Middle frontal gyrus (tissue), 1 donor: Measurements from ENCODE around the gene ATG2A.
A peak's percentile ranks its signal among the peaks of the same experiment; 100 is the strongest.

Experiments used
- DNase-seq: peaks from one replicate; pipeline ENCODE4 v3.0.0-alpha.2; 2015; ENCODE audit warnings: low spot score; ENCODE audit errors: extremely low spot score

ATG2A gene

DNA sequence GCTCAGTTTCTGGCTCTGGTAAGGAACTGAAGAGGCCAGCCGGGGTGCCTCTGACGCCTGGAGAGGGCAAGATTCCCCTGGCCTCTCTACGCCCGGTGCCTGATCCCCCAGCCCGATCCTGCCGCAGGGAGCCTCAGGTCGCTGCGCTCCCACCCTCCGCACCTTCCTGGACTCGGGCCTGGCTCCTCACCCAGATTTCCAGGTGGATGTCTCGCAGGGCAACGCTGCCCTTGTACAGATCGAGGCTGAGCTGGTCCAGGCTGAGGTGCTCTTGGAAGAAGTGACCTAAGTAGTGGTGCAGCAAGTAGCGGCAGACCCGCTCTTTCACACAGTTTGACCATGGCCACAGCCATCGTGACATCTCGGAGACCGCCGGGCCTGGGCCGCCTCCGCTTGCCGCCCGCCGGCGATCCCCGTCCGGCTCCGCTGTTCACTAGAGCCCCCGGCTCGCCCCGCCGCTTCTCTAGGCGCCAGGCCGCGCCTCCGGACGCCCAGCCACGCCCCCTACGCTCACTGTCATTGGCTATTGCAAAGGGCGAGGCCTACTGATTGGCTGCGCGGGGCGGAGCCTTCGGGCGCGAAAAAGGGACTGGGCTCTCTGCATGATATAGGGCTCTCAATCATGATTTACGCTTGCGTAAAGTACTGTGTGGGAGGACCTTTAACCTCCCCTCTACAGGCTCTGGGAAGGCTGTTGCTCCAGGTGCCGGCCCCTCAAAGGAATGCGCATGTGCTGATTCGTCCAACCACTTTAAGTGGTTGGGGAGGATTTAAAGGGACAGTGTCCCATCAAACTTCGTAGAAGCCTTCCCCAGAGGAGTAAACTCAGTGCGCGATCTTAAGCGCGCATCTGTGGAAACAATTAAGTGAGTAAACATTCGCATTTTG is at the start of gene ATG2A:
TSS of gene ATG2A (minus strand) at position 435 of the 888 bp plus-strand sequence. CDS start at position 361, 74 bp downstream.
- DNase-seq, result peak; percentile 96

DNA sequence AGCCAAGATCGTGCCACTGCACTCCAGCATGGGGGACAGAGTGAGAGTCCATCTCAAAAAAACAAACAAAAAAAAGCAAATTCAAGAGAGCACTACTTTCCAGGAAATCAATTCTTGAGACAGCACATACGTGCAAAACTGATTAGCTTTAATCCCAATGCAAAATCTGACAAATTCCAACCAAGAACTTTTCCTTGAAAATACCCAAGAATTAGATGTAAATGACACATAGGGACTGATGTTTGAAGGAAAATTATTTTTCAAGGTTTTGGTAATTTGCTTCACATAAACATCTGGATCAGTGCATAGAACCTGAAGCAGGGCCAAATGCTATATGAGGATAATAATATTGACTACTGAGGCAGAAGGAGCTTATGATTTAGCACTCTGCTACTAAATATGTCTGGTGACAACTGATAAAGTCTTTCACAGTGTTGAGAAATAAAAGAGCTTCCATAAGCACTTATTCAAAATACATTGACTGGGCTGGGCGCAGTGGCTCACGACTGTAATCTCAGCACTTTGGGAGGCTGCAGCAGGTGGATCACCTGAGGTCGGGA is 46.1 kb upstream of the ATG2A start:
- DNase-seq, result no peak

- no peak for DNase-seq
These were observed 43.7 kb upstream of the ATG2A start for GRCh38 chr11:64960719-64961118.

DNA sequence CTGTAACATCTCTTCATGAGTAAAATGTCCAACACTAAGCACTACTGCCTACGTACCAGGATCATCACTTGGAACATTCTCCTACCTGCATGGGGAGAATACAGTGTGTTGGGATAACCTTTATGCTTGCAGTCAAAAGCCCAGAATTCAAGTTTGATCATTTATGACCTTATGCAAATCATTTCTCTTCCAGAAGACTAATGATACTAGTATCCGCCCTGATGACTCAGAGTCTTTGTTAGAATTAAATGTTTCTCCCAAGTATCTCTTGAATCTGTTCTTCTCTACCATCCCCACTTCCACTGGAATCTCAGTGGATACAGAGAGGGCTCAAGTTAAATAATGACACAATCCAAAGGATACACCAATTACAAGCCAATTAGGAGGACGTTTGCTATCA is 42.5 kb upstream of the ATG2A start:
- no peak for DNase-seq

DNA sequence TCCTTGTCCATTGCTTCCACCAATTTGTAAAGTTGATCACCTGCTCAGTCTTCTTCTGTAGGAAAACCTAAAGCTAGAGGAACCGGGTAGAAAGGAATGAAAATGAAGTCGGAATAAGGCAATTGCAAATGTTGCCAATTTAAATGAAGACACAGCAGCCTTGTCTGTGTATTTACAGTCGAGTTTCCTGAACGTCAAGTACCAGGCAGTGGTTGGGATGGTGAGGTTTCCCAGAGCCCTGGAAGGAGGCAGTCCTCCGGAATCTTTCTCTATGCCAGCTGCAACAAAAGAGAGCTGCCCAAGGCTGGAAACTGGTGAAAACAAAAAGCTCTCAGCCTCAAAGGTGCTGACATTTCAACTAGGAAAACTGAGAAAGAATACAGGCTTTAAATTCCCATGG is 37.2 kb upstream of the ATG2A start:
- DNase-seq, result no peak

DNA sequence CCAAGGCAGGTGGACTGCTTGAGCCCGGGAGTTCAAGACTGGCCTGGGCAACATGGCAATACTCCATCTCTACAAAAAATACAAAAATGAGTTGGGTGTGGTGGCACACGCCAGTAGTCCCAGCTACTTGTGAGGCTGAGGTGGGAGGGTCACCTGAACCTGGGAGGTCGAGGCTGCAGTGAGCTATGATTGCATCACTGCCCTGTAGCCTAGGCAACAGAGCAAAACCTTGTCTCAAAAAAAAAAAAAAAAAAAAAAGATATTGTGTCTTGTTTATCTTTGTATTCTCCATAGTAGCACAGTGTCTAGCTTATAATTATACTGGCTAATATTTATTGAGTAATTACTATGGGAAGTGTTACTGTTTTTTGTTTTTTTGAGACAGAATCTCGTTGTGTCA is 34.5 kb upstream of the ATG2A start:
- no peak for DNase-seq

DNA sequence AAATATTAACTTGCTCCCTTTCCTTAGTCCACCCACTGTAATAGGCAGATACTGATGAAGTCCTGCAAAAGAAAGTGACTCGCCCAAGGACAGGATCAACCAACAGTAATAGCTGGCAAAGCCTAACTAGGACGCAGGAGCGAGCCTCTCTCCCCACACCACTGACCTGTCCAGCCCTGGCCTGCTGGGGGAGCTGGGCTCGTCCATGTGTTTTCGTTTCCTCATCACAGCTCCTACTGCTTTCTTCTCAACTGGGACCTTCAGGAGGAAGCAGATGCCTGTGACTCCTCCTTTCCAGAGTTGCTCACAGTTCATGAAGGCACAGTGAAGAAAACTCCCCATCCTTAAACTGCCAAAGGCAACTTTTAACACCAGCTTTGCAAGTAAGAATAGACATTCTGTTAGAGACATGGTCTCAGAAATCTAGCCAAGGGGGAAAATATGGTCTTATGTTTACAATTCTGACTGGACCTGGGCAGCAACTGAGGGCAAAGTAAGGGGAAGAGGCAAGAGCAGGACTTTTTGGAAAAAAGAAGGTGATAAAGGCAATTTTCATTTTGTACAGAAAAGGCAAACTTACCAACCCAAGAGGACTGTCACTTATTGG is 30.3 kb upstream of the ATG2A start:
- no peak for DNase-seq

- DNase-seq, result no peak
These were observed 19.5 kb upstream of the ATG2A start for GRCh38 chr11:64936539-64936938.

GRCh38 chr11:64935359-64936081 is 18.5 kb upstream of the ATG2A start, which contains the start of gene GPHA2:
GPHA2 (minus strand) TSS chr11:64935893; CDS start chr11:64935460, 433 bp downstream.
- no peak for DNase-seq

DNA sequence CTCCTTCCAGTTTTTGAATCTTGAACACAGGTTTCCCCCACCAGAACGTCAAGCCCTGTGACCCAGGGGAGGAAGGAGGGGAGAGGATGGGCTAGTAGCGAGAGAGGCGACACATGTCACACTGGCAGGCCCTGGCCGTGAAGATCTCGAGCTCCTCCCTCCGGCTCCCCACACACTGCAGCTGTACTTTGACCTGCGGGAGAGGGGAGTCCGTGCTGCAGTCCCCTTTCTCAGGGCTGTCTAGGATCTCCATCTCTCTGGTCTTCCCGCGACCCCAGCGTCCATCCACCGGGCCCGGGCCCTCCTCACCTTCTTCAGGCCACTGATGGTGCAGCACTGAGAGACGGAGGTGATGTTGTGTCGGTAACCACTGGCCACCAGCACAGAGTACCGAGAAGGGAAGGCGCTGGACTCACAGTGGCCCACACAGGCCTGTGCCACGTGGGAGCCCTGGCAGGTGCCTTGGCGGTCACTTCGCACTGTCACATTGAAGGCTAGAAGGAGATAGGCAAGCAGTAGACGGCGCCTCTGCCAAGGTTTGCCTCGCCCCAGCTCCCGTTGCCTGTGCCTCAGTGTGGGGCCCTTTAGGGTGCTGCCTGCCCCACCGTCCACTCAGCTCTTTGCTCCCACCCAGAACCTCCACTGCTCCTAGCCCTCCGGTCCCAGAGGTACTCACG is 17.8 kb upstream of the ATG2A start:
- no peak for DNase-seq

DNA sequence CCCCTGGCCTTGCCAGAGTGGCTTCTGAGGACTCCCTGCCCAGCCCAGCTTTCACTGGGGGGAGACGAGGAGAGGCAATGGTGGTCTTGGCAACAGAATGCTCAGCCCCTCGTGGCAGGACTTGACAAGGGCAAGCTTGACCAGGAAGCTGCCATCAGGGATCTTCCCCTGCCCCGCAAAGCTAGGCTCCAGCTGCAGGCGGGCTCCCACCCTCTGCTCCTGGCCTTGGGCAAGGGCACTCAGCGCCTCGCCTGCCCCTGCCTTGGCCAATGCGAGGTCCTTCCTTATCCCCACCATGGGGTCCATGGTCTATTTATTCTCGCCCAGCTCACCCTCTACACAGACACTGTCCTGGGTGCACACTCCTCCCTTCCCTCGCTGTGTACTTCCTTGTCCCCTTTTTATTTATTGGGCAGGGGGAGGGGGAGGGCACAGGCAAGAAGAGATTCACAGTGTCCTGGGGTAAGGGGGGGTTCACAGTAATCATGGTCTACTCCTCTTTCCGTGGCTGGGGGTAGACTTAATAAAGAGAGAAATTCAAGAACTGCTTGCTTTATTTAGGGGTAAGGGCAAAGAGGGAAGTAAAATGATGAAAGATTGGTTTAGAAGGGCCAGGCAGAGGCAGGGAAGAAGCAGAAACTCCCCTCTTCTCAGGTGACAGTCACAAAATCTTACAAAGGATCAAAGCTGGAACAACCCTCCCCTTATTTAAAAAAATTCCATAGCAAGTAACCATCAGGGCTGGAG is 17.1 kb upstream of the ATG2A start:
- DNase-seq, result no peak

- no peak for DNase-seq
These were observed 16.4 kb upstream of the ATG2A start for GRCh38 chr11:64933213-64933934.

DNA sequence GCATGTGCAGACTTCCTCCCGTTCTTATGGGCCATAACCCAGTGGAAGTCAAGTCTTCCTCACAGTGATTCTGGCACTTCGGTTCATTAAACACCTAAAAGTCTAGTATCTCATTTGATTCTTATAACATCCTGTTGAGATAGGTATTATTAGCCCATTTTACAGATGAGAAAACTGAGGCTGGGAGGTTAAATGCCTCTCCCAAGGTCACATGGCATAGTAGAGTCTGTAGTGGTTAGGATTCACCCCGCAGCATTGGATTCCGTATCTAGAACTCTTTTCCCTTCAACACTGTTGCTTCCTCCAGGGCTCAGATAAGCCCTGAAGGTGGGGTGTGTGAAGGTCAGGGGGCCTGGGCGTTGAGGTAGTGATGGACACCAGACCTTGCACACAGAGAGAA is 15.3 kb upstream of the ATG2A start:
- DNase-seq, result no peak

GRCh38 chr11:64931290-64931689 is 14.3 kb upstream of the ATG2A start:
- no peak for DNase-seq

DNA sequence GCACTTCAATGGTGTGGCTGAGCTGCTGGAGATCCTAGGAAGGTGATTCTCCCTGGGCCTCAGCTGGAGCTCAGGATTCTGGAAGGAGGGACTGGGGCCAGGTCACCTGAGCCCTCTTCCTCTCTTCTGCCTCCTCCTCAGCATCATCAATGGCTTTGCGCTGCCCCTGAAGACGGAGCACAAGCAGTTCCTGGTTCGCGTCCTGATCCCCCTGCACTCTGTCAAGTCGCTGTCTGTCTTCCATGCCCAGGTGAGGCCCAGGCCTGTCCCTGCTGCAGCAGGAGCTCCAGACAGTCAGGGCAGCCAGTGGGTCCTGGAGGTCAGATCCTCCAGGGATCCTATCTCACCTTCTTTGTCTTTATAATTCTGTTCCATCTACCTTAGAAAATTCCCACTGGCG is 13.3 kb upstream of the ATG2A start:
- DNase-seq, result no peak

- DNase-seq, result no peak
These were observed 12.6 kb upstream of the ATG2A start for GRCh38 chr11:64929625-64930024.

- DNase-seq, result no peak
These were observed 11.9 kb upstream of the ATG2A start for GRCh38 chr11:64928957-64929356.

GRCh38 chr11:64926689-64927088 is 9.7 kb upstream of the ATG2A start:
- DNase-seq, result no peak

- no peak for DNase-seq
These were observed 8.8 kb upstream of the ATG2A start for GRCh38 chr11:64925536-64926436.
